Psoas muscle (tissue), 8 donors: ENCODE data around the gene BET1. TPM values are rescaled to one million over a fixed set of nuclear protein-coding genes. Genes with fewer than 3 reads are reported as not detected.

Experiments used
- ATAC-seq, 4 donors: fragments of 200-7000 bp; cut with Tn5 transposase; one replicate each; pipeline ENCODE4 v1.9.1; 2020; ENCODE audit warnings: moderate library complexity in 3 of 4, mild to moderate bottlenecking in 2 of 4
- DNase-seq, 2 donors: peaks; one replicate each; pipeline ENCODE4 v3.0.0-alpha.2; 2020
- H3K27ac ChIP-seq: fragments of 200-600 bp; one replicate; pipeline ENCODE4 v1.8.0; 2022
- H3K27me3 ChIP-seq, 3 donors: fragments of 200-600 bp in 1 of 3; one replicate each; pipeline versions ENCODE4 v1.6.1 to v1.8.0; 2013 to 2022; ENCODE audit warnings: low read length in 2 of 3, mild to moderate bottlenecking in 2 of 3, moderate library complexity in 1 of 3; ENCODE audit not compliant: insufficient read depth in 3 of 3
- H3K36me3 ChIP-seq, 2 donors: fragments of 200-600 bp in 1 of 2; one replicate each; pipeline versions ENCODE4 v1.6.1 to v1.8.0; 2013 to 2022; ENCODE audit warnings: low read depth in 1 of 2, mild to moderate bottlenecking in 1 of 2, moderate library complexity in 1 of 2; ENCODE audit not compliant: insufficient read depth in 1 of 2
- H3K4me1 ChIP-seq: fragments of 200-600 bp; one replicate; pipeline ENCODE4 v1.8.0; 2022
- H3K4me3 ChIP-seq: fragments of 200-600 bp; one replicate; pipeline ENCODE4 v1.8.0; 2022; ENCODE audit warnings: mild to moderate bottlenecking
- H3K9me3 ChIP-seq: fragments of 200-600 bp; one replicate; pipeline ENCODE4 v1.8.0; 2022
- WGBS, 3 donors: extraction: QIAGEN DNeasy Blood & Tissue Kit; methylation state at CpG; one replicate each; pipeline versions ENCODE4 v1.1.6 to v1.1.7; 2013; 5-methylcytosine and 5-hydroxymethylcytosine counted together
- intact Hi-C, 2 donors: fragments of 100-400 bp; cut with DNase I; formaldehyde crosslinking; loops; one replicate each; pipeline versions ENCODE4 v1.11.0 to v1.14.2; 2022
- polyA plus RNA-seq, 3 donors: library from polyadenylated mRNA; stranded (reverse); fragments of 200-250 nt; gene quantifications; one replicate each; pipeline ENCODE4 v1.2.3, GENCODE V29; 2013
- total RNA-seq, 4 donors: library from RNA; stranded (reverse); fragmentation: NEBNext Ultra II Directional in 2 of 4; extraction: Animal tissue kit (Norgen Biotek cat#: 25700) in 2 of 4; gene quantifications; one replicate each; pipeline versions ENCODE4 v1.2.1 to v1.2.4, GENCODE V29; 2021 to 2023
- TF ChIP-seq, protein P1 (sequence below): fragments of 200-600 bp; IDR thresholded peaks from one replicate; pipeline ENCODE4 v1.8.0; 2022; ENCODE audit warnings: antibody characterized with exemption
- donor health status: healthy with polysubstance abuse.
- donor health status: DM: no; HTN: no; CAD: no; lungs with moderate emphysema.
- donor health status: Bipolar disorder and iron deficiency.
- donor health status: healthy.
- donor health status: DM: yes; HTN: yes; CAD: no.
- donor health status: DM: no; HTN: no; CAD: no.
- donor health status: DM: no; HTN: no; CAD: no.
- donor health status: DM: yes; HTN: yes; CAD: no.

The BET1 gene
- total and polyA plus RNA-seq, 7 donors, result 6.7 to 14.2 (median 9.2) TPM

DNA sequence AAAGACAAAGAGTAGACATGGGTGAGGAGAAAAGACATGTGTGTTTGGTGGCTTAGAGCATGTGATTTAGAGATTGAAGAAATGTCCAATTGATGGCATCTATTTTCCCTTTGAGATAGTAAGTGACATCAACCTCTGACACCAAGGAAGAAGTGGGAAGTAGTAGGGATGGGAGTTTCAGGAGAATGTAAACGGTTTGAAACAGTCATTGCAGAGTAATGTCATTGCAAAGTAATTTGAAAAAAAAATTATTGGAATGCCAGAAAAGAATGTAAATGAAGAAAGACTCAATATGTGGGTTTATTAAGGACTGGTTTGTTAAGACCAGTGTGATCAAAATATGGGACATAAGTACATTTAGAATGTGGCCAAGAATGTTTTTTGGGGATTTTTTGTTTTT is 56.0 kb downstream of the BET1 start:
- Histone ChIP-seq H3K27ac (no peak overlapping the region), H3K4me1 (no peaks in the 10 kb centered on the region), H3K27me3 (no peaks in the 10 kb centered on the region), H3K9me3 (no peaks in the 10 kb centered on the region), H3K4me3 (no peak overlapping the region), H3K36me3 (no peaks in the 10 kb centered on the region)
- DNase-seq, result no peak
- TF ChIP-seq, protein P1, sequence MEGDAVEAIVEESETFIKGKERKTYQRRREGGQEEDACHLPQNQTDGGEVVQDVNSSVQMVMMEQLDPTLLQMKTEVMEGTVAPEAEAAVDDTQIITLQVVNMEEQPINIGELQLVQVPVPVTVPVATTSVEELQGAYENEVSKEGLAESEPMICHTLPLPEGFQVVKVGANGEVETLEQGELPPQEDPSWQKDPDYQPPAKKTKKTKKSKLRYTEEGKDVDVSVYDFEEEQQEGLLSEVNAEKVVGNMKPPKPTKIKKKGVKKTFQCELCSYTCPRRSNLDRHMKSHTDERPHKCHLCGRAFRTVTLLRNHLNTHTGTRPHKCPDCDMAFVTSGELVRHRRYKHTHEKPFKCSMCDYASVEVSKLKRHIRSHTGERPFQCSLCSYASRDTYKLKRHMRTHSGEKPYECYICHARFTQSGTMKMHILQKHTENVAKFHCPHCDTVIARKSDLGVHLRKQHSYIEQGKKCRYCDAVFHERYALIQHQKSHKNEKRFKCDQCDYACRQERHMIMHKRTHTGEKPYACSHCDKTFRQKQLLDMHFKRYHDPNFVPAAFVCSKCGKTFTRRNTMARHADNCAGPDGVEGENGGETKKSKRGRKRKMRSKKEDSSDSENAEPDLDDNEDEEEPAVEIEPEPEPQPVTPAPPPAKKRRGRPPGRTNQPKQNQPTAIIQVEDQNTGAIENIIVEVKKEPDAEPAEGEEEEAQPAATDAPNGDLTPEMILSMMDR, result no peak
- no peak for ATAC-seq
- intact Hi-C loops, result no loop called here
- WGBS, 3 donors, result 51 to 59% (median 52%) methylated on average over 1 of the region's 1 CpG

GRCh38 chr7:93945756-93946535 is 58.2 kb downstream of the BET1 start:
- WGBS, 3 donors, result 76 to 80% (median 78%) methylated on average over 5 of the region's 5 CpGs
- no peaks in the 10 kb centered on the region for H3K9me3 ChIP-seq
- intact Hi-C loops, result no loop called here
- no peaks in the 10 kb centered on the region for H3K36me3 ChIP-seq
- DNase-seq (no peak), ATAC-seq (no peak)
- H3K4me3 ChIP-seq, result no peak overlapping the region
- H3K4me1 ChIP-seq, result no peaks in the 10 kb centered on the region
- no peak overlapping the region for H3K27ac ChIP-seq
- TF ChIP-seq, protein P1, result no peak
- no peaks in the 10 kb centered on the region for H3K27me3 ChIP-seq

- Histone ChIP-seq H3K4me3 (no peak overlapping the region), H3K27me3 (no peaks in the 10 kb centered on the region), H3K36me3 (no peaks in the 10 kb centered on the region), H3K9me3 (no peaks in the 10 kb centered on the region), H3K4me1 (no peaks in the 10 kb centered on the region), H3K27ac (no peak overlapping the region)
- TF ChIP-seq, protein P1, result no peak
- DNase-seq, result no peak
- WGBS, 3 donors, result 22 to 66% (median 30%) methylated on average over 3 of the region's 3 CpGs
- no peak for ATAC-seq
- intact Hi-C loops, result no loop called here
These were observed 59.1 kb downstream of the BET1 start for GRCh38 chr7:93945083-93945482.

GRCh38 chr7:93944673-93945072 is 59.5 kb downstream of the BET1 start:
- Histone ChIP-seq H3K36me3 (no peaks in the 10 kb centered on the region), H3K9me3 (no peaks in the 10 kb centered on the region), H3K27me3 (no peaks in the 10 kb centered on the region), H3K4me1 (no peaks in the 10 kb centered on the region), H3K27ac (no peak overlapping the region), H3K4me3 (no peak overlapping the region)
- whole genome bisulfite sequencing, 3 donors, result 6 to 9% (median 7%) methylated on average over 1 of the region's 1 CpG
- ATAC-seq, result no peak
- TF ChIP-seq, protein P1, result no peak
- intact Hi-C loops, result no loop called here
- no peak for DNase-seq
